K562 (cell line): Measurements from ENCODE around the gene SYNGR4. TPM values are rescaled to one million over a fixed set of nuclear protein-coding genes. Genes with fewer than 3 reads are reported as not detected.

Experiments
- ATF1 ChIP-seq, 2 experiments: fragments of 450-650 bp in 1 of 2; IDR thresholded peaks; 2 replicates each; pipeline ENCODE4 v1.6.1; 2016; ENCODE audit warnings: missing compliant biosample characterization in 1 of 2, missing genetic modification characterization in 1 of 2
- BDP1 ChIP-seq: IDR thresholded peaks from 3 replicates; pipeline ENCODE4 v1.6.1; 2011; ENCODE audit not compliant: insufficient read length, insufficient read depth
- BRD9 ChIP-seq: fragments of 450-650 bp; IDR thresholded peaks from 2 replicates; pipeline ENCODE4 v1.6.1; 2018; ENCODE audit warnings: low read depth; ENCODE audit not compliant: partially characterized antibody
- DACH1 ChIP-seq: fragments of 450-650 bp; IDR thresholded peaks from 2 replicates; pipeline ENCODE4 v1.6.1; 2018; ENCODE audit not compliant: partially characterized antibody
- ESRRB ChIP-seq: fragments of 250-450 bp; sonication (Bioruptor Pico); IDR thresholded peaks from 2 replicates; pipeline ENCODE4 v1.5.0; 2020; ENCODE audit warnings: mild to moderate bottlenecking, moderate library complexity, borderline replicate concordance
- FOXJ3 ChIP-seq: sonication (generic); formaldehyde crosslinking; IDR thresholded peaks from 2 replicates; pipeline ENCODE4 v1.4.0; 2020; ENCODE audit warnings: mild to moderate bottlenecking, missing genetic modification reagents
- KDM1A ChIP-seq, 2 experiments: fragments of 450-650 bp; IDR thresholded peaks; 2 replicates each; pipeline ENCODE4 v1.6.1; 2016; ENCODE audit warnings: mild to moderate bottlenecking in 2 of 2
- MAFF ChIP-seq: IDR thresholded peaks from 2 replicates; pipeline ENCODE4 v1.6.1; 2012; ENCODE audit warnings: low read length, improper control_type of control experiment
- POU5F1 ChIP-seq: fragments of 150-350 bp; IDR thresholded peaks from 2 replicates; pipeline ENCODE4 v1.6.1; 2014; ENCODE audit warnings: borderline replicate concordance, low read length, low read depth, mild to moderate bottlenecking; ENCODE audit not compliant: partially characterized antibody
- SMARCC2 ChIP-seq: fragments of 450-650 bp; IDR thresholded peaks from 2 replicates; pipeline ENCODE4 v1.6.1; 2017; ENCODE audit warnings: antibody characterized with exemption, moderate library complexity, mild to moderate bottlenecking, low read depth
- TAF9B ChIP-seq: fragments of 450-650 bp; IDR thresholded peaks from 2 replicates; pipeline ENCODE4 v1.6.1; 2018; ENCODE audit warnings: mild to moderate bottlenecking; ENCODE audit not compliant: partially characterized antibody
- TBP ChIP-seq: optimal IDR thresholded peaks from 2 replicates; pipeline ENCODE3; 2011; ENCODE audit warnings: low read depth, low read length, improper control_type of control experiment
- TCF3 ChIP-seq: sonication (generic); formaldehyde crosslinking; IDR thresholded peaks from 2 replicates; pipeline ENCODE4 v1.4.0; 2020; ENCODE audit warnings: mild to moderate bottlenecking, missing genetic modification reagents
- ZKSCAN1 ChIP-seq: fragments of 150-350 bp; IDR thresholded peaks from 2 replicates; pipeline ENCODE4 v1.6.1; 2016; ENCODE audit warnings: low read depth, low read length
- ZNF121 ChIP-seq: sonication (generic); formaldehyde crosslinking; conservative IDR thresholded peaks from 2 replicates; pipeline ENCODE4 v1.8.0; 2022; ENCODE audit warnings: missing genetic modification reagents
- polyA plus RNA-seq, 8 experiments: library from polyadenylated mRNA; depleted of rRNA in 4 of 8; stranded (reverse) in 5 of 8; unstranded in 3 of 8; fragments of >200 nt; fragmentation: Nextera tagmentation in 2 of 8; fragmentation: Illumina TruSeq in 1 of 8; extraction: Ambion mirVana in 2 of 8; extraction: Trizol in 1 of 8; gene quantifications; 2 replicates each; pipeline versions ENCODE4 v1.2.1 to v1.2.3, GENCODE V29; 2011 to 2014; ENCODE audit warnings: inconsistent platforms in 1 of 8, missing spikeins in 1 of 8
- total RNA-seq, 7 experiments: library from RNA; depleted of rRNA in 6 of 7; stranded (reverse); fragments of >200 nt in 6 of 7; fragmentation: Illumina TruSeq in 2 of 7; extraction: Trizol in 2 of 7; gene quantifications; 2 replicates each; pipeline versions ENCODE4 v1.2.1 to v1.2.3, GENCODE V29; 2011 to 2021; ENCODE audit warnings: low replicate concordance in 1 of 7
- TF ChIP-seq, protein P1 (sequence below), 2 experiments: fragments of 150-350 bp in 1 of 2; IDR thresholded peaks; 2 replicates each; pipeline ENCODE4 v1.6.1; 2012 to 2016; ENCODE audit warnings: low read depth in 2 of 2, low read length in 2 of 2, mild to moderate bottlenecking in 1 of 2, moderate library complexity in 1 of 2
- TF ChIP-seq, protein P2 (sequence below): fragments of 250-450 bp; sonication (Bioruptor Pico); IDR thresholded peaks from 2 replicates; pipeline ENCODE4 v1.8.0; 2021; ENCODE audit warnings: borderline replicate concordance, mild to moderate bottlenecking, moderate library complexity; ENCODE audit not compliant: poor library complexity, severe bottlenecking
- TF ChIP-seq, protein P3 (sequence below): sonication (generic); formaldehyde crosslinking; IDR thresholded peaks from 2 replicates; pipeline ENCODE4 v1.8.0; 2022; ENCODE audit warnings: mild to moderate bottlenecking, missing genetic modification reagents

SYNGR4 gene
- total and polyA plus RNA-seq, 9 of the 15 experiments (the other 6 are each of a cell fraction or from before 2014, with no cell fraction given) = 0.07 to 0.14 TPM; not detected in 7

DNA sequence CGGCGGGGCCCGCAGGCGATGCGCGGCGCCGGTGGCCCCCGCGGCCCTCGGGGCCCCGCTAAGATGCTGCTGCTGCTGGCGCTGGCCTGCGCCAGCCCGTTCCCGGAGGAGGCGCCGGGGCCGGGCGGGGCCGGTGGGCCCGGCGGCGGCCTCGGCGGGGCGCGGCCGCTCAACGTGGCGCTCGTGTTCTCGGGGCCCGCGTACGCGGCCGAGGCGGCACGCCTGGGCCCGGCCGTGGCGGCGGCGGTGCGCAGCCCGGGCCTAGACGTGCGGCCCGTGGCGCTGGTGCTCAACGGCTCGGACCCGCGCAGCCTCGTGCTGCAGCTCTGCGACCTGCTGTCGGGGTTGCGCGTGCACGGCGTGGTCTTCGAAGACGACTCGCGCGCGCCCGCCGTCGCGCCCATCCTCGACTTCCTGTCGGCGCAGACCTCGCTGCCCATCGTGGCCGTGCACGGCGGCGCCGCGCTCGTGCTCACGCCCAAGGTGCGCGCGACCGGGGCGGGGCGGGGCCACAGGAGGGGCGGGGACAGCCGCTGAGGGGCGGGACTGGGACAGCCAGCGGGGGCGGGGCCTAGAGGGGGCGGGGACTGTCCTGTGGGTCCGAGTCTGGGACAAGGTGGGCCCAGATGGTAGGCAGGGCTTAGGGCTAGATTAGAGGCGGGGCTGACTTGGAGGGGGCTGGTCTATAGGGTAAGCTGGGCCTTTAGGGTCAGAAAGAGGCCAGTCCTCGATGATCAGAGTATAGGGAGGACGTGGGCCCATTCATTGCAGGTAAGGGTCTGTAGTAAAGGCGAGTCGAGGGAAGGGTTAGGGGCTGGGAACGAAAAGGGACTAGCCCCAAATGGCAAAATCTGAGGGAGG is 34.4 kb downstream of the SYNGR4 start (continued):
- TF ChIP-seq ATF1 (CRISPR knock-in tag; IDR thresholded peaks at IDR 0.05) (no peak), ATF1 (tag; IDR thresholded peaks at IDR 0.05) (no peak), SMARCC2 (no peak), KDM1A (IDR thresholded peaks at IDR 0.05) (no peak), TAF9B (peak; percentile 29), TCF3 (CRISPR knock-in tag) (no peak), BDP1 (no peak), MAFF (no peak), DACH1 (no peak), POU5F1 (no peak), ZNF121 (CRISPR knock-in tag) (no peak), BRD9 (peak; percentile 58), ZKSCAN1 (no peak), TBP (peak; percentile 84), FOXJ3 (CRISPR knock-in tag) (no peak), ESRRB (CRISPR knock-in tag) (no peak)
- TF ChIP-seq, protein P1, sequence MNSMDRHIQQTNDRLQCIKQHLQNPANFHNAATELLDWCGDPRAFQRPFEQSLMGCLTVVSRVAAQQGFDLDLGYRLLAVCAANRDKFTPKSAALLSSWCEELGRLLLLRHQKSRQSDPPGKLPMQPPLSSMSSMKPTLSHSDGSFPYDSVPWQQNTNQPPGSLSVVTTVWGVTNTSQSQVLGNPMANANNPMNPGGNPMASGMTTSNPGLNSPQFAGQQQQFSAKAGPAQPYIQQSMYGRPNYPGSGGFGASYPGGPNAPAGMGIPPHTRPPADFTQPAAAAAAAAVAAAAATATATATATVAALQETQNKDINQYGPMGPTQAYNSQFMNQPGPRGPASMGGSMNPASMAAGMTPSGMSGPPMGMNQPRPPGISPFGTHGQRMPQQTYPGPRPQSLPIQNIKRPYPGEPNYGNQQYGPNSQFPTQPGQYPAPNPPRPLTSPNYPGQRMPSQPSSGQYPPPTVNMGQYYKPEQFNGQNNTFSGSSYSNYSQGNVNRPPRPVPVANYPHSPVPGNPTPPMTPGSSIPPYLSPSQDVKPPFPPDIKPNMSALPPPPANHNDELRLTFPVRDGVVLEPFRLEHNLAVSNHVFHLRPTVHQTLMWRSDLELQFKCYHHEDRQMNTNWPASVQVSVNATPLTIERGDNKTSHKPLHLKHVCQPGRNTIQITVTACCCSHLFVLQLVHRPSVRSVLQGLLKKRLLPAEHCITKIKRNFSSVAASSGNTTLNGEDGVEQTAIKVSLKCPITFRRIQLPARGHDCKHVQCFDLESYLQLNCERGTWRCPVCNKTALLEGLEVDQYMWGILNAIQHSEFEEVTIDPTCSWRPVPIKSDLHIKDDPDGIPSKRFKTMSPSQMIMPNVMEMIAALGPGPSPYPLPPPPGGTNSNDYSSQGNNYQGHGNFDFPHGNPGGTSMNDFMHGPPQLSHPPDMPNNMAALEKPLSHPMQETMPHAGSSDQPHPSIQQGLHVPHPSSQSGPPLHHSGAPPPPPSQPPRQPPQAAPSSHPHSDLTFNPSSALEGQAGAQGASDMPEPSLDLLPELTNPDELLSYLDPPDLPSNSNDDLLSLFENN (IDR thresholded peaks at IDR 0.05; ENCODE audit: low read depth in 2 of 2, low read length in 2 of 2) = no peak
- TF ChIP-seq, protein P2, sequence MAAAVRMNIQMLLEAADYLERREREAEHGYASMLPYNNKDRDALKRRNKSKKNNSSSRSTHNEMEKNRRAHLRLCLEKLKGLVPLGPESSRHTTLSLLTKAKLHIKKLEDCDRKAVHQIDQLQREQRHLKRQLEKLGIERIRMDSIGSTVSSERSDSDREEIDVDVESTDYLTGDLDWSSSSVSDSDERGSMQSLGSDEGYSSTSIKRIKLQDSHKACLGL (CRISPR knock-in tag) = no peak
- TF ChIP-seq, protein P3, sequence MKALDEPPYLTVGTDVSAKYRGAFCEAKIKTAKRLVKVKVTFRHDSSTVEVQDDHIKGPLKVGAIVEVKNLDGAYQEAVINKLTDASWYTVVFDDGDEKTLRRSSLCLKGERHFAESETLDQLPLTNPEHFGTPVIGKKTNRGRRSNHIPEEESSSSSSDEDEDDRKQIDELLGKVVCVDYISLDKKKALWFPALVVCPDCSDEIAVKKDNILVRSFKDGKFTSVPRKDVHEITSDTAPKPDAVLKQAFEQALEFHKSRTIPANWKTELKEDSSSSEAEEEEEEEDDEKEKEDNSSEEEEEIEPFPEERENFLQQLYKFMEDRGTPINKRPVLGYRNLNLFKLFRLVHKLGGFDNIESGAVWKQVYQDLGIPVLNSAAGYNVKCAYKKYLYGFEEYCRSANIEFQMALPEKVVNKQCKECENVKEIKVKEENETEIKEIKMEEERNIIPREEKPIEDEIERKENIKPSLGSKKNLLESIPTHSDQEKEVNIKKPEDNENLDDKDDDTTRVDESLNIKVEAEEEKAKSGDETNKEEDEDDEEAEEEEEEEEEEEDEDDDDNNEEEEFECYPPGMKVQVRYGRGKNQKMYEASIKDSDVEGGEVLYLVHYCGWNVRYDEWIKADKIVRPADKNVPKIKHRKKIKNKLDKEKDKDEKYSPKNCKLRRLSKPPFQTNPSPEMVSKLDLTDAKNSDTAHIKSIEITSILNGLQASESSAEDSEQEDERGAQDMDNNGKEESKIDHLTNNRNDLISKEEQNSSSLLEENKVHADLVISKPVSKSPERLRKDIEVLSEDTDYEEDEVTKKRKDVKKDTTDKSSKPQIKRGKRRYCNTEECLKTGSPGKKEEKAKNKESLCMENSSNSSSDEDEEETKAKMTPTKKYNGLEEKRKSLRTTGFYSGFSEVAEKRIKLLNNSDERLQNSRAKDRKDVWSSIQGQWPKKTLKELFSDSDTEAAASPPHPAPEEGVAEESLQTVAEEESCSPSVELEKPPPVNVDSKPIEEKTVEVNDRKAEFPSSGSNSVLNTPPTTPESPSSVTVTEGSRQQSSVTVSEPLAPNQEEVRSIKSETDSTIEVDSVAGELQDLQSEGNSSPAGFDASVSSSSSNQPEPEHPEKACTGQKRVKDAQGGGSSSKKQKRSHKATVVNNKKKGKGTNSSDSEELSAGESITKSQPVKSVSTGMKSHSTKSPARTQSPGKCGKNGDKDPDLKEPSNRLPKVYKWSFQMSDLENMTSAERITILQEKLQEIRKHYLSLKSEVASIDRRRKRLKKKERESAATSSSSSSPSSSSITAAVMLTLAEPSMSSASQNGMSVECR = peak; percentile 11; the same call in 1 of the 2 replicates
